ENCODE data around the gene RPL15. TPM values are rescaled to one million over a fixed set of nuclear protein-coding genes. Genes with fewer than 3 reads are reported as not detected.
"Not testable (repeated sequence)": the region's sequence is repeated elsewhere in the genome, so short reads cannot be mapped to it uniquely, and the experiment has no call there.

RPL15 gene
- total RNA-seq, 1 experiment from 2014 or later, result 864 TPM

GRCh38 chr3:23915537-23916108 is 1.3 kb upstream of the RPL15 start:
- H3K36me3 ChIP-seq (ENCODE audit: control insufficient read depth, insufficient read depth, low read length), result peaks cover 24% of the 10 kb centered on the region
- in situ Hi-C loops (cut with HindIII; ENCODE audit: low pct_unique_long_range_greater_than_20kb, low sequenced_read_pairs), result no loop called here
- ChIA-PET CTCF (interaction anchor here (0.6 kb wide), 1 partner anchor 8 kb away, joined by 3 read pairs; no protein-coding TSS in a partner anchor), POLR2A (no interaction called here)
- H3K9me3 ChIP-seq (ENCODE audit: control insufficient read depth, insufficient read depth, low read depth, low read length), result no peaks in the 10 kb centered on the region
- TF ChIP-seq SIN3A (IDR thresholded peaks at IDR 0.05; ENCODE audit: borderline replicate concordance, insufficient read depth, low read depth, low read length), result no peak
- TF ChIP-seq CTCF (IDR thresholded peaks at IDR 0.05), result no peak
- no peak for TF ChIP-seq REST (IDR thresholded peaks at IDR 0.05; ENCODE audit: insufficient read depth in 1 of 2, low read depth in 2 of 2, low read length in 1 of 2)
- no peak for TF ChIP-seq POLR2AphosphoS5 (IDR thresholded peaks at IDR 0.05; ENCODE audit: low read depth, low read length)
- no peak for TF ChIP-seq TCF7L2 (IDR thresholded peaks at IDR 0.05; ENCODE audit: low read depth, low read length)
- H3K4me3 ChIP-seq (ENCODE audit: low read depth in 2 of 2, low read length in 2 of 2), result peak overlapping the region; percentile 92 to 95
- BruUV-seq (replicated peaks), result no TSS peak
- DNase-seq (ENCODE audit: low read depth, low spot score) (no peak), ATAC-seq (no peak)
- intact Hi-C loops (cut with micrococcal nuclease; ENCODE audit: unreplicated experiment), result no loop called here
- no peaks in the 10 kb centered on the region for H3K27me3 ChIP-seq (ENCODE audit: control insufficient read depth, insufficient read depth, low read length)
- peaks cover 24% of the 10 kb centered on the region for H3K4me1 ChIP-seq (ENCODE audit: control insufficient read depth, insufficient read depth, low read length)
- peak overlapping the region; percentile 84 for H3K27ac ChIP-seq (ENCODE audit: low read length)

- no peaks in the 10 kb centered on the region for H3K27me3 ChIP-seq (ENCODE audit: control insufficient read depth, insufficient read depth, low read length)
- H3K9me3 ChIP-seq (ENCODE audit: control insufficient read depth, insufficient read depth, low read depth, low read length), result no peaks in the 10 kb centered on the region
- intact Hi-C loops (cut with micrococcal nuclease; ENCODE audit: unreplicated experiment), result no loop called here
- H3K4me1 ChIP-seq (ENCODE audit: control insufficient read depth, insufficient read depth, low read length), result peaks cover 24% of the 10 kb centered on the region
- H3K27ac ChIP-seq (ENCODE audit: low read length), result peak overlapping the region; percentile 84
- CTCF ChIA-PET, result interaction anchor here (0.6 kb wide), 1 partner anchor 7 kb away, joined by 3 read pairs; no protein-coding TSS in a partner anchor
- H3K36me3 ChIP-seq (ENCODE audit: control insufficient read depth, insufficient read depth, low read length), result peaks cover 24% of the 10 kb centered on the region
- in situ Hi-C loops (cut with HindIII; ENCODE audit: low pct_unique_long_range_greater_than_20kb, low sequenced_read_pairs), result no loop called here
- TF ChIP-seq CTCF (IDR thresholded peaks at IDR 0.05) (no peak), POLR2AphosphoS5 (IDR thresholded peaks at IDR 0.05; ENCODE audit: low read depth, low read length) (no peak), TCF7L2 (IDR thresholded peaks at IDR 0.05; ENCODE audit: low read depth, low read length) (no peak)
- BruUV-seq (replicated peaks), result no TSS peak
- no peak for DNase-seq (ENCODE audit: low read depth, low spot score)
- H3K4me3 ChIP-seq (ENCODE audit: low read depth in 2 of 2, low read length in 2 of 2), result peak overlapping the region; percentile 92 to 95
- POLR2A ChIA-PET, result interaction anchor here (0.6 to 0.9 kb wide), 2 partner anchors 26 to 28 kb away, joined by 3 read pairs; no protein-coding TSS in a partner anchor
- ATAC-seq, result peak; percentile 72
Observed at GRCh38 chr3:23916152-23916885, 613 bp upstream of the RPL15 start.

- peak overlapping the region; percentile 92 to 95 for H3K4me3 ChIP-seq (ENCODE audit: low read depth in 2 of 2, low read length in 2 of 2)
- BruUV-seq (replicated peaks); in situ Hi-C loops (cut with HindIII; ENCODE audit: low pct_unique_long_range_greater_than_20kb, low sequenced_read_pairs); CTCF ChIA-PET; H3K27me3 ChIP-seq (ENCODE audit: control insufficient read depth, insufficient read depth, low read length); intact Hi-C loops (cut with micrococcal nuclease; ENCODE audit: unreplicated experiment); ATAC-seq; H3K9me3 ChIP-seq (ENCODE audit: control insufficient read depth, insufficient read depth, low read depth, low read length); DNase-seq (ENCODE audit: low read depth, low spot score); POLR2A ChIA-PET: not testable (repeated sequence)
- H3K4me1 ChIP-seq (ENCODE audit: control insufficient read depth, insufficient read depth, low read length), result peaks cover 24% of the 10 kb centered on the region
- peaks cover 24% of the 10 kb centered on the region for H3K36me3 ChIP-seq (ENCODE audit: control insufficient read depth, insufficient read depth, low read length)
- peak overlapping the region; percentile 89 for H3K27ac ChIP-seq (ENCODE audit: low read length)
Observed at GRCh38 chr3:23917679-23918303, 859 bp downstream of the RPL15 start.

GRCh38 chr3:23918331-23918730 is 1.4 kb downstream of the RPL15 start:
- CTCF ChIA-PET; intact Hi-C loops (cut with micrococcal nuclease; ENCODE audit: unreplicated experiment): not testable (repeated sequence)

More at GRCh38 chr3:23918331-23918730, 1.4 kb downstream of the RPL15 start:
- BruUV-seq (replicated peaks); DNase-seq (ENCODE audit: low read depth, low spot score); ATAC-seq; H3K9me3 ChIP-seq (ENCODE audit: control insufficient read depth, insufficient read depth, low read depth, low read length); H3K27me3 ChIP-seq (ENCODE audit: control insufficient read depth, insufficient read depth, low read length); in situ Hi-C loops (cut with HindIII; ENCODE audit: low pct_unique_long_range_greater_than_20kb, low sequenced_read_pairs): not testable (repeated sequence)
- Histone ChIP-seq H3K27ac (ENCODE audit: low read length) (peak overlapping the region; percentile 89), H3K4me1 (ENCODE audit: control insufficient read depth, insufficient read depth, low read length) (peaks cover 24% of the 10 kb centered on the region), H3K4me3 (ENCODE audit: low read depth in 2 of 2, low read length in 2 of 2) (peak overlapping the region; percentile 92 to 95), H3K36me3 (ENCODE audit: control insufficient read depth, insufficient read depth, low read length) (peaks cover 24% of the 10 kb centered on the region)
- POLR2A ChIA-PET, result interaction anchor here (1.0 kb wide), 1 partner anchor 42 kb away, joined by 3 read pairs; no protein-coding TSS in a partner anchor

Data from Panc1 (cell line).